Erythroblast (primary cell): ENCODE data around the gene ARHGAP30.

ENCODE experiments used
- GATA1 ChIP-seq: IDR thresholded peaks from 2 replicates; pipeline ENCODE4 v1.6.1; 2011; ENCODE audit warnings: low read depth, mild to moderate bottlenecking, control low read depth, low read length, moderate library complexity
- POLR2A ChIP-seq: IDR thresholded peaks from 2 replicates; pipeline ENCODE4 v1.6.1; 2011; ENCODE audit warnings: mild to moderate bottlenecking, low read length

DNA sequence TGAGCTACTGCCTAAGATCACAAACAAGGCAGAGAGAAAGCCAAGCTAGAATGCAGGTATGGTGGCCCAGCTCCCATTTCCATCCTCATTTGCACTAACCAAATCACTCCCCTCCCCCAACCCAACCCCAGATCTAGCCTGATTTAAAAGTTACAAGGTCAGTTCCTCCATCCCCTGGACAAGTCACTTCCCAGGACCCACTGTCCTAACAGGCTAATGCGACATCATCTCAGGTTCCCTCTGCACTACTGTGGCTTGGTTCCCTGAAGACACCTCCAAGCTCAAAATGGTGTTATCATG, 51.1 kb downstream of the ARHGAP30 start:
- TF ChIP-seq POLR2A (no peak), GATA1 (no peak)
